Activated T-cell treated with anti-CD3 and anti-CD28 coated beads for 24 hours (primary cell): ENCODE data around the gene UBR3.
"Not testable (repeated sequence)": the region's sequence is repeated elsewhere in the genome, so short reads cannot be mapped to it uniquely, and the experiment has no call there.

Source experiments
- DNase-seq: peaks from one replicate; pipeline ENCODE4 v3.0.0-alpha.2; 2020; ENCODE audit warnings: low read depth

The UBR3 gene

GRCh38 chr2:169827272-169828140 lies at the start of gene UBR3:
Gene UBR3 (plus strand): TSS chr2:169827454. CDS start chr2:169827508, 54 bp downstream.
- DNase-seq = peak; percentile 84

GRCh38 chr2:169778446-169778845 lies 48.8 kb upstream of the UBR3 start:
- DNase-seq = no peak

- no peak for DNase-seq
Measured at GRCh38 chr2:169781249-169782013, 45.8 kb upstream of the UBR3 start.

- no peak for DNase-seq
Measured at GRCh38 chr2:169782513-169782912, 44.7 kb upstream of the UBR3 start.

GRCh38 chr2:169790581-169790980 lies 36.7 kb upstream of the UBR3 start:
- no peak for DNase-seq

GRCh38 chr2:169795181-169795580 lies 32.1 kb upstream of the UBR3 start:
- DNase-seq = no peak

- DNase-seq = no peak
Measured at GRCh38 chr2:169796441-169796840, 30.8 kb upstream of the UBR3 start.

GRCh38 chr2:169797601-169798000 lies 29.7 kb upstream of the UBR3 start:
- no peak for DNase-seq

GRCh38 chr2:169798397-169798717 lies 28.9 kb upstream of the UBR3 start:
- no peak for DNase-seq

- DNase-seq = peak; percentile 94
Measured at GRCh38 chr2:169798718-169799592, 28.3 kb upstream of the UBR3 start, which contains the start of gene SSB. Gene SSB (plus strand): TSS chr2:169798871. CDS start chr2:169800961, 2,090 bp downstream.

GRCh38 chr2:169803480-169803879 lies 23.8 kb upstream of the UBR3 start:
- DNase-seq = no peak

GRCh38 chr2:169806586-169806985 lies 20.7 kb upstream of the UBR3 start:
- no peak for DNase-seq

- DNase-seq = no peak
Measured at GRCh38 chr2:169808221-169808620, 19.0 kb upstream of the UBR3 start.

GRCh38 chr2:169815849-169816248 lies 11.4 kb upstream of the UBR3 start:
- DNase-seq = no peak

GRCh38 chr2:169816961-169817360 lies 10.3 kb upstream of the UBR3 start:
- not testable (repeated sequence) for DNase-seq

GRCh38 chr2:169817369-169817768 lies 9.9 kb upstream of the UBR3 start:
- not testable (repeated sequence) for DNase-seq

- no peak for DNase-seq
Measured at GRCh38 chr2:169818241-169818640, 9.0 kb upstream of the UBR3 start.

- DNase-seq = no peak
Measured at GRCh38 chr2:169819106-169819505, 8.1 kb upstream of the UBR3 start.

- DNase-seq = not testable (repeated sequence)
Measured at GRCh38 chr2:169820101-169820500, 7.2 kb upstream of the UBR3 start.

- no peak for DNase-seq
Measured at GRCh38 chr2:169822036-169822435, 5.2 kb upstream of the UBR3 start.

GRCh38 chr2:169822785-169823392 lies 4.4 kb upstream of the UBR3 start:
- DNase-seq = no peak

GRCh38 chr2:169823996-169824372 lies 3.3 kb upstream of the UBR3 start:
- no peak for DNase-seq
